HG02852 (cell line): ENCODE data around the gene LRP11.

Experiments
- ATAC-seq: cut with Tn5 transposase; IDR thresholded peaks from one replicate; pipeline ENCODE4 v1.9.1; 2021; ENCODE audit warnings: mild to moderate bottlenecking, moderate library complexity; ENCODE audit not compliant: unreplicated experiment

Gene LRP11

DNA sequence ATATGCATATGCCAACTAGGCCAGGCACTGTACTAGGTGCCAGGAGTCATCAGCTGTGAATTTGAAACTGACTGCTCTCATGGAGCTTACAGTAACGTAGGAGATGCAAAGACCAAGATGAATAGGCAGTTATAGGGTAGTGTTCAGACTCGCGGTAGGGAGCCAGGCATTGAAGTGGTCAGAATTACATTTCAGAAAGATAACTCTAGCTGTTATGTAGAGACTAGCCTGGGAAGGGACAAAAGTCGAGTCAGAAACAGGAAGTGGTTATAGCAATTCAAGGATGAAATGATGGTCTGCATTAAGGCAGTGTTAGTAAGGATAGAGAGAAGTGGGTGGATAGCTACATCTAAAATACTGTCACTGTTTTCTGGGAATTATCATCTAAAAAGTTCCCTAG lies 58.0 kb downstream of the LRP11 start:
- ATAC-seq, result no peak

DNA sequence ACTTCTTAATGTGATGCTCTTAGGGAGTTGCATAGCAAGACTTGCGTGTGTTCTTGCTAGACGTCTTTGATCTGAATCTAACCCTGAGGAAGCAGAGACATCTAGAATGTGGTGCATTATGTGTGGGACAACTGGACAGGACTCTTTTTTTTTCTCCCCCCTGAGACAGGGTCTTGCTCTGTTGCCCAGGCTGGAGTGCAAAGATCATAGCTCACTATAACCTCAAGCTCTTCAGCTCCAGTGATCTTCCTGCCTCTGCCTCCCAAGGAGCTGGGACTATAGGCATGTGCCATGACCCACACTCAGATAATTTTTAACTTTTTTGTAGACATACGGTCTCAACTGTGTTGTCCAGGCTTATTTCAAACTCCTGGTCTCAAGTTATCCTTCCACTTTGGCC lies 80.6 kb downstream of the LRP11 start:
- no peak for ATAC-seq

DNA sequence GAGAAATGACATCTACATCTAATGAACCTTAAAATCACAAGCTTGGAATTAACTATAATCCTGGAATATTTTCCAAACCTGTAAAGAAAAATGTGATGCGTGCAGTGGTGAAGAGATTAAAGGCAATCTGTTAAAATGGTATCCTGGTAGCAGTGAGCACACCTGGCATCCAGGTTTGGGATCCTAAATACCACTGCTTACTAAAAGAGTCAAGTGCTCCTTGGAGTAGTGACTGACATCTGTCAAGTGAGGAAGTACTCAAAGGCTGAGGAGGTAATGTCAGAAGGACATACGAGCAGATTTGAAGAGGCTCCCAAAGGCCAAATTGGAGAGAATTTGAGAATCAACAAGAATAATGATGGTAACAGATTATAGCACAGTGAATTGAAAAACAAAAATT lies 81.8 kb downstream of the LRP11 start:
- ATAC-seq, result no peak

DNA sequence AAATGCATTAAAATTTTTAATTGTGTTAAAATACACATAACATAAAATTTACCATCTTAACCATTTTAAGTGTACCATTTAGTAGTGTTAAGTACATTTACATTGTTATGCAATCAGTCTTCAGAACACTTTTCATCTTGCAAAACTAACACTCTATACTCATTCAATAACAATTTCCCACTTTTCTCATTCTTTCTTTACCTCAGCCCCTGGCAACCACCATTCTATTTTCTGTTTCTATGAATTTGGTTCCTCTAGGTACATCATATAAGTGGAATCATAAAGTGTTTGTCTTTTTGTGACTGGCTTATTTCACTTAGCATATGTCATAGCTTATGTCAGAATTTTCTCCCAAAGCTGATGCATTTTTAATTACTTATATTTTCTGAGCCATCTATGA lies 82.4 kb downstream of the LRP11 start:
- no peak for ATAC-seq

DNA sequence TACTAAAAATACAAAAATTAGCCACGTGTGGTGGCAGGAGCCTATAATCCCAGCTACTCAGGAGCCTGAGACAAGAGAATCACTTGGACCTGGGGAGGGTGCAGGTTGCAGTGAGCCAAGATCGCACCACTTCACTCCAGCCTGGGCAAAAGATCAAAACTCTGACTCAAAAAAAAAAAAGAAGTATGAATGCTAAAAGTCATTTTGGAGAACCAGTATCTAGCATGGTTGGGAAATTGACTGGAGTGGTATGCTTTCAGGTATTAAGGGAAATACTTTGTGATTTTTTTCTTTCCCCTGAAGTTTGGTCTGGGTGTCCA lies 84.6 kb downstream of the LRP11 start:
- no peak for ATAC-seq

DNA sequence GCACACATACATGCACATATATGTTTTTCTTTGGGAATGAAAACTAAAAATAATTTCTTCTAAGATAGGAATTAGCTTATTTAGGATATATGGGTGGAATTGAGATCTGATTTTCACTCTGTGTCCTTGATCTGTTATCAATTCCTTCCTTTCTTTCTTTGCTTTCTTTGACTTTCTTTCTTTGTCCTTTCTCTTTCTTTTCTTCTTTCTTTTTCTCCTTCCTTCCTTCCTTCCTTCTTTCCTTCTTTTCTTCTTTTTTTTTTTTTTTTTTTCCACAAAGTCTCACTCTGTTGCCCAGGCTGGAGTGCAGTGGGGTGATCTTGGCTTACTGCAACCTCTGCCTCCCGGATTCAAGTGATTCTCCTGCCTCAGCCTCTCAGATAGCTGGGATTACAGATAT lies 86.5 kb downstream of the LRP11 start:
- ATAC-seq, result no peak

DNA sequence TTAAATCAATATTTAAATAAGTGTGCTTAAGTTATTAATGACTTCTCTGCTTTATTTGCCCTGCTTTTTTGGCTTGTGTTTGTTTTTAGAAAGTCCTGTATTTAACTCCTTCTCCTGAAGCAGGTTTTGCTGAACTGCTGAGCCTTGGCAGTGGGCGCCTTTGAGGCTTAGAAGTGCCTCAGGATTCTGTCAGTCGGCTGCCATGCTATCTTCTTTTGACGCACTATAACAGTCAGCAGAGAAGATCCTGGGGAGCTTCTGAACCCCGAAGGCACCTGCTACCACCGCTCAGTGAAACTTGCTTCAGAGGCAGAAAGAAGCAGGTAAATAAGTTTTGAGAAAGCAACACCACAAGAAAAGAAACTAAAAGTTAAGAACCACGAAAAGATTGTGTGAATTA lies 92.2 kb downstream of the LRP11 start:
- ATAC-seq, result no peak

DNA sequence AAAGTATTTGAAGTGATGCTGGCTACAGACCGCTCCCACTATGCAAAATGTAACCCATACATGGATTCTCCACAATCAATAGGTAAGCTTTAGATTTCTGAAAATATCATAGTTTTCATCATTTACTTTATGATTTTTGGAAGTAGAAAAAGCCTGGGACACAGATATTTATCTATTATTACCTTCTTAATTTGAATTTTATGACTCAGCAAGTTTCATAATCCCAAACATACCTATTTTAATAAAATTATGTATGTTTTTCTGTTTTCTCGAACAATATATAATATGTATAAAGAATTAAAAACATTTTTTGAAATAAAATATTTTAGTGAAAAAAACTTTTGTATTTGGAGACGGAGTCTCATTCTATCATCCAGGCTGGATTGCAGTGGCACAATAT lies 93.0 kb downstream of the LRP11 start:
- ATAC-seq, result no peak

DNA sequence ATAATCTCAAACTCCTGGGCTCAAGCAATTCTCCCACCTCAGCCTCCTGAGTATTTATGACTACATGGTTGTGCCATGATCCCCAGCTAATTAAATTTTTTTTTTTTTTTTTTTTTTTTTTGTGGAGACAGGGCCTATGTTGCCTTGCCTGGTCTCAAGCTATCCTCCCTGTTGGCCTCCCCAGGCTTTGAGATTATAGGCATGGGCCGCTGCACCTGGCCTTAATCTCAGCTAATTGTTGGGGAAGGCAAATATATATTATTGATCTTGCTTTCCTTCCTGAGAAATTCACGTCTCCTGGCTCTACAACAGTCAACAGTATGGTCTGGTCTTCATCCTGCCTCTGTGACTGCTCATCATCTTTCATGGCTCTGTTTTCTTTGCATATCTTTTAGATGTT lies 94.5 kb downstream of the LRP11 start:
- ATAC-seq, result no peak
